GM19023 (cell line): ENCODE measurements around the gene PGBD2.
"Not testable (repeated sequence)": the region's sequence is repeated elsewhere in the genome, so short reads cannot be mapped to it uniquely, and the experiment has no call there.

ENCODE experiments used
- ATAC-seq: cut with Tn5 transposase; IDR thresholded peaks from one replicate; pipeline ENCODE4 v1.9.1; 2021; ENCODE audit warnings: mild to moderate bottlenecking, moderate library complexity; ENCODE audit not compliant: unreplicated experiment

PGBD2 gene

GRCh38 chr1:248886237-248886895 is 19.7 kb upstream of the PGBD2 start:
- no peak for ATAC-seq

GRCh38 chr1:248889914-248890243 is 16.2 kb upstream of the PGBD2 start:
- ATAC-seq, result not testable (repeated sequence)

- no peak for ATAC-seq
These were observed 15.2 kb upstream of the PGBD2 start for GRCh38 chr1:248890549-248891498.

DNA sequence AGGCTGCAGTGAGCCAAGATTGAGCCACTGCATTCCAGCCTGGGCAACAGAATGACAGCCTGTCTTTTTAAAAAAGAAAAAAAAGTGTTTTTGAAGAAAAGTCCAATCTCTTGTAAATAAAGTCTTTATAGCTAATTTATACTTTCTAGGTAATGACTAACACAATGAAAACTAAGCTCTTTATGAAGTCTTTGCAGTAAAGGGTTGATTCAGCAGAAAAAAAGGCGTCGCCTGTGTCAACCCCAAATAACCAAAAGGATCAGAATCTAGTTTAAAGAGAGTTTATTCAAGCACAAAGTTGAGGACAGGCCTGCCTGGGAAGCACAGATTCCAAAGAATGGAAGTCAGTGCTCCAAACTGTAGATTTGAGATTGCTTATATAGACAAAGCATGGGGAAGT is 14.3 kb upstream of the PGBD2 start:
- ATAC-seq, result no peak

DNA sequence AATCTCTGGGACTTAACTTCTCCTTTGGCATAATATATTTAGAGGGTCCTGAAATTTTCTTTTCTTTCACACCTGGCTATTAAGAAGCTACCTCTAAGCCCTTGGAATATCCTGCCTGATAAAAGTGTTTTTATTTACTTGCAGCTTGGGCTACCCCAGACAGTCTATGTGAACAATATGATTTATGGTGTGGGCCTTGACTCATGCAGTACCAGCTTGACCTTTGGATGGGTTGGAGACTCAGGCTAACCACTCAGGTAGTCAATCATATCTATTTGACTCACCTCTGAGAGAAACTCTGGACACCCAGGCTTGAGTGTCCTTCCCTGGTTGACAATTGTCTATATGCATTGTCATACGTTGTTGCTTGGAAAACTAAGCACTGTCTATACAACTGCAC is 13.4 kb upstream of the PGBD2 start:
- no peak for ATAC-seq

GRCh38 chr1:248894837-248895236 is 11.2 kb upstream of the PGBD2 start:
- no peak for ATAC-seq

DNA sequence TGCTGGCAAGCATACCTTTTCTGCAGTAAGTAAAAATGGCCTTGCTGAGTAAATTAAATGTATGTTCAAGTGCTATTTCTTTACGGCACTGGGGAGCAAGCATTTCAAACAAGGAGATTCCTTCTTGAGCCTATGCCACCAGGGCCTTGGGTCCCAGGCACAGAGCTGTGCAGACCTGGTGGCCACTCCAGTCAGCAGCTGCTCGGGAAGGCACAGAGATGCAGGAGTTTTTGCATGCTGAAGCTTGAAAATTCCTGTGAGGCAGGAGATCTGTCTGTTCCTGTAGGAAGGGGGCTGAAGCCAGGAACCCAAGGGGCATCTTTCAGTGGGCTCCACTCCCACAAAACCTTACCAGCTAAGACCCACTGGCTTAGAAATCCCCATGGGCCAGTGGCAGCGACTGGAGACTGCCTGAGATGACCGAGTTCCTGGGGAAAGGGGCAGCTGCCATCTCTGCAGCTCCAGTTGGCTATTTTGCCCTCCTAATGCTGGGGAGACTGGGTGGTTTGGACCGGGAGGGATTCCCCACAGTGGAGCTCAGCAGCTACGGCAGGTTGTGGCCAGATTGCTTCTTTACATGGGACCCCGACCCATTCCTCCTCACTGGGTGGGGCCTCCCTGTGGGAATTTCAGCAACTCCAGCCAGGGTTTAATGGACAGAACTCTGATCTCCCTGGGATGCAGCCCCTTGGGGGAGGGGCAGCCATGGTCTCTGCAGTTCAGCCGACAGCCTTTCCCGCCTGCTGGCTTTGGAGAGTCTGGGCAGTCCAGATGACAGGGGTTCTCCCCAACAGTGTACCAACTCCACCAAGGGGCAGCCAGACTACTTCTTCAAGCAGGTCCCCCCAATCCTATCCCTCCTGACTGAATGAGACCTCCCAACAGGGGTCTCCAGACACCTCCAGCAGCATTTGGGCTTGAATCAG is 8.4 kb upstream of the PGBD2 start:
- no peak for ATAC-seq

DNA sequence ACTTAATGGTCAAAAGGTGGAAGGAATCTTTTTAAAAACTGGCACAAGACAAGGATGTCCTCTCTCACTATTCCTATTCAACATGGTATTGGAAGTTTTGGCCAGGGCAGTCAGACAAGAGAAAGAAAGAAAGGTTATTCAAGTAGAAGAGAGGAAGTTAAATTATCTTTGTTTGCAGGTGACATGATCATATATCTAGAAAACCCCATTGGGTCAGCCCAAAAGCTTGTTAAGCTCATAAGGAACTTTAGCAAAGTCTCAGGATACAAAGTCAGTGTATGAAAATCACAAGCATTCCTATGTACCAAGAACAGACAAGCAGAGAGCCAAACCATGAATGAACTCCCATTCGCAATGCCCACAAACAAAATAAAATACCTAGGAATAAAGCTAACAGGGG is 5.4 kb upstream of the PGBD2 start:
- ATAC-seq, result no peak

- ATAC-seq, result no peak
These were observed 4.5 kb upstream of the PGBD2 start for GRCh38 chr1:248901578-248901977.

GRCh38 chr1:248904437-248905216 is 1.4 kb upstream of the PGBD2 start:
- ATAC-seq, result no peak

GRCh38 chr1:248905662-248906008 is 400 bp upstream of the PGBD2 start:
- no peak for ATAC-seq

DNA sequence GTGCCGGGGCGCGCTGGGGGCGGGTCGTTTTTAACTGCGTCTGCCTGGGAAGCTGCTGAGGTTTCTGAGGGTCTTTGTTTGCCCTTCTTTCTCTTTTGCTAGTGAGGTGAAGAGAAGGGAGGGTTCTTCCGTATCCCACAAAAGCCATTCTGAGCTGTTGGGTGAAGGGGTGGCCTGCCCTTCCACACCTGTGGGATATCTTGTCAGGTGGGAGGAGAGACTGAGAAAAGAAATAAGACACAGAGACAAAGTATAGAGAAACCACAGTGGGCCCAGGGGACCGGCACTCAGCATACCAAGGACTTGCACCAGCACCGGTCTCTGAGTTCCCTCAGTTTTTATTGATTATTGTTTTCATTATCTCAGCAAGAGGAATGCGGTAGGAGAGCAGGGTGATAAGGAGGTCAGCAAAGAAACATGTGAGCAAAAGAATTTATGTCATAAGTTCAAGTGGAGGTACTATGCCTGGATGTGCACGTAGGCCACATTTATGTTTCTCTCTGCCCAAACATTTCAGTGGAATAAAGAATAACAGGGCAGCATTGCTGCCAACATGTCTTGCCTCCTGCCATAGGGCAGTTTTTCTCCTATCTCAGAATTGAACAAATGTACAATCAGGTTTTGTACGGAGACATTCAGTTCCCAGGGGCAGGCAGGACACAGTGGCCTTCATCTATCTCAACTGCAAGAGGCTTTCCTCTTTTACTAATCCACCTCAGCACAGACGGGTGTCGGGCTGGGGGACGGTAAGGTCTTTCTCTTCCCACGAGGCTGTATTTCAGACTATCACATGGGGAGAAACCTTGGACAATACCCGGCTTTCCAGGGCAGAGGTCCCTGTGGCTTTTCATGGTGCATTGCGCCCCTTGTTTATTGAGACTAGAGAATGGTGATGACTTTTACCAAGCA is 972 bp downstream of the PGBD2 start:
- peak; percentile 26 for ATAC-seq

GRCh38 chr1:248910761-248911160 is 4.7 kb downstream of the PGBD2 start:
- ATAC-seq, result no peak

DNA sequence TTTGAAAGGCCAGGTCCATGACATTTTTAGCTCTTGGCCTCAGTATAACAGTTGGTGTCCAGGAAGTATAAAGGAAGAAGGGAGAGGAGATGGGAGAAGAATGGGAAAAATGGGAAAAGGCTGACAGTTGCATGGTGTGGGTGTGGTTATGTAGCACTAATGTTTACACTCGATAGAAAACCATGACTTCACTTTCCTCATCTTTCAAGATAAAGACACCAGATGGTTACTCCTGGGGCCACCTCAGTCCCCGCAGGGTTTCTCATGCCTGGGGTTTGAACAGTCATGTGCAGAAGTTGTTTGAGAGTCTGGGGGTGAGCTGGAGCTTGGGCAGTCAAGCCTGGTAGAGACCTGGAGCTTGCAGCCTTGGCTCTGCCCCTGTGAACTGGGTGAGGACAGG is 7.9 kb downstream of the PGBD2 start:
- no peak for ATAC-seq

DNA sequence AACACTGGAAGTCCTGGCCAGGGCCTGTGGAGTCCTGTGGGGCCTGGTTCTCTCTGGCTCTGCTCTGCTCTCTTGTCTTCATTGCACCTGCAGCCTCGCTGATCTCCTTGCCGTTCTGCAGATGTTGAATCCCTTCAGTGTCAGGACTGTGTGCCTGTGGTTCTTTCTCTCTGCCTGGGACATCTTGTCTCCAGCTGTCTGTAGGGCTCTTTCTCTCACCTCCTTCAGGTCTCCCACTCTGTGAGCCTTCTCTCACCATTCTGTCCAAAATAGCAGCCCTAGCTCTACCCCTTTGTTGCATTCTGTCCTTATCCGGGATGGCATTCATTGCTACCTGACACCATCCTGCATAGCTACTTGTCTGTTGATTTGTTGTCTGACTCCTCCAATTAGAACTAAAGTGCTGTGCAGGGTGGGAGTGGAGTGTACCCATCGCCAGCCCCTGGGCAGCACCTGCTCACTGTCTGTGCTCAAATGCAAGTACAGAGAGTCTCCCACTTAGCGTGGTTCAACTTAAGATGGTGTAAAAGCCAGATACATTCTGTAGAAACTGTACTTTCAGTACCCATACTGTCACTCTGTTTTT is 8.9 kb downstream of the PGBD2 start:
- no peak for ATAC-seq

DNA sequence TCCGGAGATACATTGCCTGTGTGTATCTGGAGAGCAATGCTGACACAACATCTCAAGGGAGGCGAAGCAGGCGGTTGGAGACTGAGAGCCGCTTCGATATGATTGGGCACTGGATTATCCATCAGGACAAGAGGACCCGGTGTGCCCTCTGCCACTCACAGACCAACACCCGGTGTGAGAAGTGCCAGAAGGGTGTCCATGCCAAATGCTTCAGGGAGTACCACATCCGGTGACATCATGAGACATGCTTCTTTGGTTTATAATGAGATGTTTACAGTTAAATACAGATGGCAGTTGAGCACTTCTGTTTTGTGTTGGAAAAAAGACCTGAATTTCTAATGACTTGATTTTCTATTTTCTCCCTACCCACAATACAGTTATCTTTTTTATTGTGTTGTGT is 12.1 kb downstream of the PGBD2 start:
- no peak for ATAC-seq

GRCh38 chr1:248923352-248924338 is 17.6 kb downstream of the PGBD2 start:
- ATAC-seq, result no peak
